CD4-positive, alpha-beta T cell (primary cell): Measurements from ENCODE around the gene PROSER3. TPM values are rescaled to one million over a fixed set of nuclear protein-coding genes. Genes with fewer than 3 reads are reported as not detected.
"Not testable (repeated sequence)": the region's sequence is repeated elsewhere in the genome, so short reads cannot be mapped to it uniquely, and the experiment has no call there.

ENCODE experiments used
- ATAC-seq: fragments of 200-7000 bp; cut with Tn5 transposase; one replicate; pipeline ENCODE4 v1.10.0; 2022; ENCODE audit warnings: mild to moderate bottlenecking; ENCODE audit not compliant: poor library complexity
- CTCF ChIA-PET: fragments of 350-600 bp; sonication (Branson Sonifier 250); formaldehyde crosslinking; loops from one replicate; lab custom pipeline; 2021; ENCODE audit warnings: antibody characterized with exemption, inconsistent platforms; lab: Charles Lee
- POLR2A ChIA-PET: fragments of 350-600 bp; sonication (Branson Sonifier 250); formaldehyde crosslinking; loops from one replicate; lab custom pipeline; 2021; ENCODE audit warnings: antibody characterized with exemption, inconsistent platforms; lab: Charles Lee
- DNase-seq, 14 experiments: peaks; one replicate each; pipeline ENCODE4 v3.0.0-alpha.2; 2013 to 2020; ENCODE audit warnings: mixed read lengths in 2 of 14
- H3K27ac ChIP-seq, 2 donors: one replicate each; pipeline versions ENCODE4 v1.5.1 to v1.7.0; 2013; ENCODE audit warnings: low read length in 2 of 2, low read depth in 1 of 2, mild to moderate bottlenecking in 1 of 2
- H3K27me3 ChIP-seq, 2 experiments: 1 replicate in 1 of 2; 2 replicates in 1 of 2; pipeline versions ENCODE4 v1.6.1 to v1.7.0; 2013; ENCODE audit warnings: low read length in 2 of 2, control low read depth in 1 of 2, mild to moderate bottlenecking in 1 of 2, moderate library complexity in 1 of 2; ENCODE audit not compliant: insufficient read depth in 2 of 2, control insufficient read depth in 1 of 2
- H3K36me3 ChIP-seq: one replicate; pipeline ENCODE4 v1.6.1; 2013; ENCODE audit warnings: low read length, control low read depth; ENCODE audit not compliant: insufficient read depth
- H3K4me1 ChIP-seq: one replicate; pipeline ENCODE4 v1.6.1; 2013; ENCODE audit warnings: low read length, control low read depth; ENCODE audit not compliant: insufficient read depth
- H3K4me3 ChIP-seq: one replicate; pipeline ENCODE4 v1.5.1; 2013; ENCODE audit warnings: mild to moderate bottlenecking, low read length, moderate library complexity
- H3K9me3 ChIP-seq, 2 experiments: 1 replicate in 1 of 2; 2 replicates in 1 of 2; pipeline versions ENCODE4 v1.6.1 to v1.7.0; 2013; ENCODE audit warnings: low read length in 2 of 2, mild to moderate bottlenecking in 2 of 2, control low read depth in 1 of 2, moderate library complexity in 1 of 2; ENCODE audit not compliant: control insufficient read depth in 1 of 2, insufficient read depth in 1 of 2
- H3K27ac Mint-ChIP-seq: one replicate; pipeline ENCODE4 v1.8.0; 2020; ENCODE audit warnings: mixed read lengths
- H3K27me3 Mint-ChIP-seq: one replicate; pipeline ENCODE4 v1.8.0; 2021; ENCODE audit warnings: mixed read lengths
- H3K36me3 Mint-ChIP-seq: one replicate; pipeline ENCODE4 v1.8.0; 2021; ENCODE audit warnings: low read depth, mixed read lengths
- H3K4me1 Mint-ChIP-seq: one replicate; pipeline ENCODE4 v1.8.0; 2021; ENCODE audit warnings: low read depth, mixed read lengths
- H3K4me3 Mint-ChIP-seq: one replicate; pipeline ENCODE4 v1.8.0; 2020; ENCODE audit warnings: mild to moderate bottlenecking, mixed read lengths
- H3K9me3 Mint-ChIP-seq: one replicate; pipeline ENCODE4 v1.8.0; 2020; ENCODE audit warnings: mixed read lengths
- CTCF ChIP-seq: fragments of 200-600 bp; IDR thresholded peaks from one replicate; pipeline ENCODE4 v1.8.0; 2022; ENCODE audit warnings: antibody characterized with exemption, mild to moderate bottlenecking
- intact Hi-C, 2 experiments: fragments of 100-400 bp; cut with DNase I in 1 of 2; cut with micrococcal nuclease in 1 of 2; formaldehyde crosslinking; loops; one replicate each; pipeline versions ENCODE4 v1.15.1 to v1.9.0; 2023 to 2025; cut with DNase I, micrococcal nuclease
- total RNA-seq, 174 experiments: library from RNA in 2 of 174; stranded (reverse) in 2 of 174; gene quantifications; one replicate each; pipeline ENCODE4 v1.2.3 and lab custom pipeline; 2021 to 2026

PROSER3 gene
- total RNA-seq, 2 experiments from 2014 or later = 19.4 to 22.6 TPM

GRCh38 chr19:35792888-35793287, 34.9 kb downstream of the PROSER3 start:
- H3K27ac Mint-ChIP-seq = no peak overlapping the region
- H3K4me3 Mint-ChIP-seq = no peak overlapping the region

GRCh38 chr19:35793381-35794165, 35.6 kb downstream of the PROSER3 start:
- Histone ChIP-seq H3K4me3 (no peak overlapping the region), H3K27me3 (peaks cover 9 to 12% of the 10 kb centered on the region in 2 experiments), H3K4me1 (peaks cover 8% of the 10 kb centered on the region), H3K36me3 (no peaks in the 10 kb centered on the region), H3K9me3 (peaks cover 0 to 8% of the 10 kb centered on the region in 2 experiments), H3K27ac (no peak overlapping the region)
- ChIA-PET CTCF (no interaction called here), POLR2A (no interaction called here)
- peaks cover 31% of the 10 kb centered on the region for H3K27me3 Mint-ChIP-seq
- no peaks in the 10 kb centered on the region for H3K4me1 Mint-ChIP-seq
- no peaks in the 10 kb centered on the region for H3K36me3 Mint-ChIP-seq
- TF ChIP-seq CTCF = no peak
- no peaks in the 10 kb centered on the region for H3K9me3 Mint-ChIP-seq
- no peak for ATAC-seq
- no peak overlapping the region for H3K27ac Mint-ChIP-seq
- intact Hi-C loops = no loop called here
- H3K4me3 Mint-ChIP-seq = no peak overlapping the region
- DNase-seq = no peak

More at GRCh38 chr19:35792888-35793287, 34.9 kb downstream of the PROSER3 start:
- no peak for TF ChIP-seq CTCF
- H3K4me1 ChIP-seq = peaks cover 8% of the 10 kb centered on the region
- POLR2A ChIA-PET = no interaction called here
- H3K27me3 ChIP-seq = peaks cover 9 to 12% of the 10 kb centered on the region in 2 experiments
- intact Hi-C loops = no loop called here
- Mint-ChIP-seq H3K9me3 (no peaks in the 10 kb centered on the region), H3K4me1 (no peaks in the 10 kb centered on the region), H3K36me3 (no peaks in the 10 kb centered on the region), H3K27me3 (peaks cover 26% of the 10 kb centered on the region)
- H3K36me3 ChIP-seq = no peaks in the 10 kb centered on the region
- ATAC-seq = no peak
- H3K27ac ChIP-seq = no peak overlapping the region
- CTCF ChIA-PET = no interaction called here
- peaks cover 0 to 8% of the 10 kb centered on the region in 2 experiments for H3K9me3 ChIP-seq
- H3K4me3 ChIP-seq = no peak overlapping the region
- DNase-seq = no peak

- H3K4me3 Mint-ChIP-seq, H3K4me1 Mint-ChIP-seq, intact Hi-C loops, H3K4me3 ChIP-seq, ATAC-seq, POLR2A ChIA-PET, H3K27ac Mint-ChIP-seq, CTCF ChIA-PET, H3K36me3 Mint-ChIP-seq, H3K9me3 Mint-ChIP-seq, H3K36me3 ChIP-seq, H3K27ac ChIP-seq, DNase-seq, H3K4me1 ChIP-seq, H3K9me3 ChIP-seq: not testable (repeated sequence)
- peaks cover 9 to 12% of the 10 kb centered on the region in 2 experiments for H3K27me3 ChIP-seq
- peaks cover 39% of the 10 kb centered on the region for H3K27me3 Mint-ChIP-seq
These were observed 37.6 kb downstream of the PROSER3 start for GRCh38 chr19:35795564-35795963.
